ENCODE measurements around the gene WDR70.
A peak's percentile ranks its signal among the peaks of the same experiment; 100 is the strongest.

The WDR70 gene

GRCh38 chr5:37694867-37695266 lies 315.7 kb downstream of the WDR70 start:
- no peak for DNase-seq

- DNase-seq: no peak
These were observed 316.5 kb downstream of the WDR70 start for GRCh38 chr5:37695647-37696046.

- DNase-seq: no peak
These were observed 317.3 kb downstream of the WDR70 start for GRCh38 chr5:37696190-37697021.

GRCh38 chr5:37701868-37702267 lies 322.8 kb downstream of the WDR70 start:
- DNase-seq: no peak

GRCh38 chr5:37703841-37704241 lies 324.7 kb downstream of the WDR70 start:
- DNase-seq: no peak

GRCh38 chr5:37704406-37704805 lies 325.3 kb downstream of the WDR70 start:
- no peak for DNase-seq

- DNase-seq: no peak
These were observed 329.9 kb downstream of the WDR70 start for GRCh38 chr5:37709020-37709419.

- no peak for DNase-seq
These were observed 331.8 kb downstream of the WDR70 start for GRCh38 chr5:37710965-37711364.

- no peak for DNase-seq
These were observed 333.6 kb downstream of the WDR70 start for GRCh38 chr5:37712750-37713149.

GRCh38 chr5:37714756-37715155 lies 335.6 kb downstream of the WDR70 start:
- no peak for DNase-seq

- no peak for DNase-seq
These were observed 336.2 kb downstream of the WDR70 start for GRCh38 chr5:37715361-37715760.

- DNase-seq: no peak
These were observed 336.9 kb downstream of the WDR70 start for GRCh38 chr5:37715992-37716391.

- DNase-seq: no peak
These were observed 337.3 kb downstream of the WDR70 start for GRCh38 chr5:37716405-37716804.

GRCh38 chr5:37717276-37717612 lies 338.1 kb downstream of the WDR70 start:
- no peak for DNase-seq

GRCh38 chr5:37717613-37718431 lies 338.7 kb downstream of the WDR70 start:
- no peak for DNase-seq

GRCh38 chr5:37720550-37720952 lies 341.4 kb downstream of the WDR70 start:
- DNase-seq: no peak

- DNase-seq: peak; percentile 50
These were observed 342.3 kb downstream of the WDR70 start for GRCh38 chr5:37721447-37721871.

GRCh38 chr5:37722236-37723161 lies 343.4 kb downstream of the WDR70 start:
- DNase-seq: peak; percentile 43

GRCh38 chr5:37723162-37723961 lies 344.2 kb downstream of the WDR70 start:
- peak; percentile 42 for DNase-seq

GRCh38 chr5:37724395-37725125 lies 345.4 kb downstream of the WDR70 start:
- DNase-seq: no peak

- DNase-seq: no peak
These were observed 346.1 kb downstream of the WDR70 start for GRCh38 chr5:37725185-37725584.
